Measurements from ENCODE around the gene STYK1. TPM values are rescaled to one million over a fixed set of nuclear protein-coding genes. Genes with fewer than 3 reads are reported as not detected.
A peak's percentile ranks its signal among the peaks of the same experiment; 100 is the strongest.
"Not testable (repeated sequence)": the region's sequence is repeated elsewhere in the genome, so short reads cannot be mapped to it uniquely, and the experiment has no call there.

STYK1 gene
- total and polyA plus RNA-seq, 8 donors, result 2.3 to 23.7 (median 7.1) TPM

DNA sequence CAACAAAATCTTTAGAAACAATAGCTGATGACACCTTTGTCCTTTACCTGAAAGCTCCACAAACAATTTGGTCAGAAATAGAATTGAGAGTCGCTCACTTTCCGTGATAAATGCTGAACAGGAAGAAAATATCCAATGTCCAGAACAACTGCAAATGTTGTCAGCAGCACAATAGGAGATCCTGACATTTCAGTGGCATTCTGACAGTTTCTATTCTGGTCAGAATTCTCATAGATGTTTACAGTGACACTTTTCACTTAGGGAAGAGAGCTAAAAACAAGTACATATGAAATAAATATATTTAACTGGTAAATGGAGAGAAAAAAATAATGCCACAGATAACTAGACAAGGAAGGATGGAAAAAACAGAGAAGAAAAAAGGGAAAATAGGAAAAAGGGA, 99.5 kb downstream of the STYK1 start:
- Histone ChIP-seq H3K4me1 (no peaks in the 10 kb centered on the region), H3K4me3 (no peak overlapping the region), H3K27me3 (peaks cover 0 to 6% (median 0%) of the 10 kb centered on the region in 3 donors), H3K9me3 (no peaks in the 10 kb centered on the region), H3K27ac (no peak overlapping the region), H3K36me3 (no peaks in the 10 kb centered on the region)
- 48 to 79% (median 72%) methylated on average over 2 of the region's 2 CpGs for WGBS, 5 donors
- TF ChIP-seq EP300 (IDR thresholded peaks at IDR 0.05), result no peak
- no peak for TF ChIP-seq POLR2A (IDR thresholded peaks at IDR 0.05)
- TF ChIP-seq, protein P1, sequence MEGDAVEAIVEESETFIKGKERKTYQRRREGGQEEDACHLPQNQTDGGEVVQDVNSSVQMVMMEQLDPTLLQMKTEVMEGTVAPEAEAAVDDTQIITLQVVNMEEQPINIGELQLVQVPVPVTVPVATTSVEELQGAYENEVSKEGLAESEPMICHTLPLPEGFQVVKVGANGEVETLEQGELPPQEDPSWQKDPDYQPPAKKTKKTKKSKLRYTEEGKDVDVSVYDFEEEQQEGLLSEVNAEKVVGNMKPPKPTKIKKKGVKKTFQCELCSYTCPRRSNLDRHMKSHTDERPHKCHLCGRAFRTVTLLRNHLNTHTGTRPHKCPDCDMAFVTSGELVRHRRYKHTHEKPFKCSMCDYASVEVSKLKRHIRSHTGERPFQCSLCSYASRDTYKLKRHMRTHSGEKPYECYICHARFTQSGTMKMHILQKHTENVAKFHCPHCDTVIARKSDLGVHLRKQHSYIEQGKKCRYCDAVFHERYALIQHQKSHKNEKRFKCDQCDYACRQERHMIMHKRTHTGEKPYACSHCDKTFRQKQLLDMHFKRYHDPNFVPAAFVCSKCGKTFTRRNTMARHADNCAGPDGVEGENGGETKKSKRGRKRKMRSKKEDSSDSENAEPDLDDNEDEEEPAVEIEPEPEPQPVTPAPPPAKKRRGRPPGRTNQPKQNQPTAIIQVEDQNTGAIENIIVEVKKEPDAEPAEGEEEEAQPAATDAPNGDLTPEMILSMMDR (IDR thresholded peaks at IDR 0.05), result no peak
- TF ChIP-seq POLR2AphosphoS5 (IDR thresholded peaks at IDR 0.05), result no peak
- intact Hi-C loops (cut with DNase I; ENCODE audit: low total_unique reads), result no loop called here
- DNase-seq, result no peak

DNA sequence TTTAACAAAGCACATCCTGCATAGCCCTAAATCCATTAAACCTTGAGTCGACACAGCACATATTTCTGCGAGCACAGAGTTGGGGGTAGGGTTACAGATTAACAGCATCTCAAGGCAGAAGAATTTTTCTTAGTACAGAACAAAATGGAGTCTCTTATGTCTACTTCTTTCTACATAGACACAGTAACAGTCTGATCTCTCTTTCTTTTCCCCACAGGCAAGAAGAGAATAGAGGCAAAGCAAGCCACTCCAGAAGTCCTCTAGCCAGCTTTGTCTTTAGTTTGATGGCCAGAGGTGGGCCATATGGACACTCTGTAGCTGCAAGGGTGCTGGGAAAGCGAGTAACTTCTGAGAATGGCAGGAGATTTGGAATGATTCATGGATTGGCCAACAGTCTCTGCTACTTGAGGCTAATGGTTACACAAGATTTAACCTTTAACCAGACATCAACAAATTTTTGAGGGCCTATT, 101.8 kb downstream of the STYK1 start:
- DNase-seq; H3K4me3 ChIP-seq; H3K9me3 ChIP-seq; H3K36me3 ChIP-seq; intact Hi-C loops (cut with DNase I; ENCODE audit: low total_unique reads); H3K27me3 ChIP-seq; H3K4me1 ChIP-seq; H3K27ac ChIP-seq: not testable (repeated sequence)
- peak in 1 of 3 donors; percentile 25 for TF ChIP-seq POLR2AphosphoS5 (IDR thresholded peaks at IDR 0.05)
- WGBS, 5 donors, result 37 to 54% (median 44%) methylated on average over 3 of the region's 3 CpGs

DNA sequence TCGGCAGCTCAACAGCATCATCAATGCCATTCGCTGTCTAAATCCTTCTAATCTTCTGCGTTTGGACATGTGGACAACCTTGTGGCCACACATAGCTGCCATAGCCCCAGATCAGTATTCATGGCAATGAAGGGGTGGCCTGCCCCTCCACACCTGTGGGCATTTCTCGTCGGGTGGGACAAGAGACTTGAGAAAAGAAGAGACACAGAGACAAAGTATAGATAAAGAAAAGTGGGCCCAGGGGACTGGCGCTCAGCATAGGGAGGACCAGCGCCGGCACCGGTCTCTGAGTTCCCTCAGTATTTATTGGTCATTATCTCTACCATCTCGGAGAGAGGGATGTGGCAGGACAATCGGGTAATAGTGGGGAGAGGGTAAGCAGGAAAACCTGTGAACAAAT, 102.7 kb downstream of the STYK1 start:
- no peaks in the 10 kb centered on the region for H3K9me3 ChIP-seq
- intact Hi-C loops (cut with DNase I; ENCODE audit: low total_unique reads), result no loop called here
- no peaks in the 10 kb centered on the region for H3K36me3 ChIP-seq
- 84 to 94% (median 90%) methylated on average over 11 of the region's 11 CpGs for WGBS, 5 donors
- H3K4me3 ChIP-seq, result no peak overlapping the region
- H3K27ac ChIP-seq, result no peak overlapping the region
- TF ChIP-seq POLR2A (IDR thresholded peaks at IDR 0.05) (no peak), EP300 (IDR thresholded peaks at IDR 0.05) (no peak), POLR2AphosphoS5 (IDR thresholded peaks at IDR 0.05) (no peak)
- TF ChIP-seq, protein P1 (IDR thresholded peaks at IDR 0.05), result no peak
- H3K4me1 ChIP-seq, result no peaks in the 10 kb centered on the region
- peaks cover 0 to 6% (median 0%) of the 10 kb centered on the region in 3 donors for H3K27me3 ChIP-seq
- DNase-seq, result no peak

Other genes starting within 250 kb of the STYK1 start
- 10 to 100 TPM in 1 of 5 donors, 1 to 10 TPM in 1, not detected in 3; 1.8 to 10.4 TPM for gene KLRC2, start 238.0 kb downstream of the STYK1 start, total RNA-seq
- 1 to 10 TPM in 1 of 3 donors, under 1 TPM in 1, not detected in 1; 0.10 to 2.1 TPM for gene KLRC2, start 238.0 kb downstream of the STYK1 start, polyA plus RNA-seq
- 10 to 100 TPM in 1 of 5 donors, 1 to 10 TPM in 3, not detected in 1; 1.2 to 11.3 (median 3.2) TPM for gene KLRC1, start 220.7 kb downstream of the STYK1 start, total RNA-seq
- 1 to 10 TPM in 1 of 3 donors, under 1 TPM in 2; 0.50 to 5.3 (median 0.58) TPM for gene KLRC1, start 220.7 kb downstream of the STYK1 start, polyA plus RNA-seq
- 1 to 10 TPM in 1 of 5 donors, under 1 TPM in 1, not detected in 3; 0.92 to 3.2 TPM for gene EIF2S3B, start 168.2 kb downstream of the STYK1 start, total RNA-seq
- 1 to 10 TPM in 1 of 3 donors, under 1 TPM in 2; 0.28 to 1.7 (median 0.92) TPM for gene EIF2S3B, start 168.2 kb downstream of the STYK1 start, polyA plus RNA-seq
- gene MAGOHB, start 60.4 kb downstream of the STYK1 start, total RNA-seq, result 10 to 100 TPM in 2 of 5 donors, 1 to 10 TPM in 2, under 1 TPM in 1; 0.58 to 33.2 (median 7.2) TPM
- 10 to 100 TPM; 24.0 to 26.7 (median 25.1) TPM for gene MAGOHB, start 60.4 kb downstream of the STYK1 start, polyA plus RNA-seq
- gene YBX3, start 49.3 kb upstream of the STYK1 start, total RNA-seq, result 100 to 1,000 TPM; 159 to 585 (median 324) TPM
- gene YBX3, start 49.3 kb upstream of the STYK1 start, polyA plus RNA-seq, result 100 to 1,000 TPM; 158 to 302 (median 214) TPM
- not detected for gene TAS2R7, start 128.6 kb upstream of the STYK1 start, total RNA-seq
- not detected for gene TAS2R7, start 128.6 kb upstream of the STYK1 start, polyA plus RNA-seq
- gene TAS2R8, start 133.2 kb upstream of the STYK1 start, total RNA-seq, result not detected
- not detected for gene TAS2R8, start 133.2 kb upstream of the STYK1 start, polyA plus RNA-seq
- gene TAS2R9, start 136.1 kb upstream of the STYK1 start, total RNA-seq, result under 1 TPM in 1 of 5 donors, not detected in 4; 0.73 TPM
- gene TAS2R9, start 136.1 kb upstream of the STYK1 start, polyA plus RNA-seq, result not detected
- 1 to 10 TPM in 2 of 5 donors, not detected in 3; 1.0 to 3.5 TPM for gene TAS2R10, start 152.3 kb upstream of the STYK1 start, total RNA-seq
- not detected for gene TAS2R10, start 152.3 kb upstream of the STYK1 start, polyA plus RNA-seq
- gene PRR4, start 175.4 kb upstream of the STYK1 start, total RNA-seq, result 100 to 1,000 TPM in 1 of 5 donors, 1 to 10 TPM in 1, under 1 TPM in 1, not detected in 2; 0.87 to 334 (median 3.5) TPM
- gene PRR4, start 175.4 kb upstream of the STYK1 start, polyA plus RNA-seq, result 1 to 10 TPM; 2.1 to 6.5 (median 2.6) TPM
- gene PRH1, start 210.2 kb upstream of the STYK1 start, total RNA-seq, result 10 to 100 TPM; 10.4 to 77.6 (median 24.1) TPM
- 1 to 10 TPM; 1.5 to 2.6 (median 2.1) TPM for gene PRH1, start 210.2 kb upstream of the STYK1 start, polyA plus RNA-seq
- 10 to 100 TPM in 1 of 5 donors, 1 to 10 TPM in 3, under 1 TPM in 1; 0.58 to 13.0 (median 3.0) TPM for gene TAS2R13, start 235.5 kb upstream of the STYK1 start, total RNA-seq
- not detected for gene TAS2R13, start 235.5 kb upstream of the STYK1 start, polyA plus RNA-seq

All from stomach (tissue), 9 donors.